HG03103 (cell line): ENCODE results near the gene CPED1.
"Not testable (repeated sequence)": the region's sequence is repeated elsewhere in the genome, so short reads cannot be mapped to it uniquely, and the experiment has no call there.

Source experiments
- ATAC-seq: cut with Tn5 transposase; IDR thresholded peaks from one replicate; pipeline ENCODE4 v1.9.1; 2021; ENCODE audit warnings: low read depth; ENCODE audit not compliant: unreplicated experiment

Gene CPED1

DNA sequence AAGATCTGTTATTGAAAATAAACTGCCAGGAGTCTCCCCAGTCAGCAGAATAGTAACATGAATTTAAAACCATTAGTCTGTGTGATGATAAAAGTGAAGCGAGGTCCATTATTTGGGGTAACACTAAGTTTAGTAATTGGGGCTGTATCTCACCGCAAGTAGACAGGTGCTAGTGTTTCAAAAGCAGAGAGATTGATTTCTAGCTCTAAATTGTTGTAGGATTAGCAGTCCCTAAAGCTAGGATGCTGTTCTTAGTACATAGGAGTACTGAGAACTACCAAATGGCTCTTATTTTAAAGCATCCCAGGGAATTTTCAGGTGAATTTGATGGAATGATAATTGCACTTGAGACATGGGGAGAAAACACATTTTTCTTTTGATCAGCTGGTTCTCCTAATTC lies 70.5 kb downstream of the CPED1 start:
- ATAC-seq: no peak

DNA sequence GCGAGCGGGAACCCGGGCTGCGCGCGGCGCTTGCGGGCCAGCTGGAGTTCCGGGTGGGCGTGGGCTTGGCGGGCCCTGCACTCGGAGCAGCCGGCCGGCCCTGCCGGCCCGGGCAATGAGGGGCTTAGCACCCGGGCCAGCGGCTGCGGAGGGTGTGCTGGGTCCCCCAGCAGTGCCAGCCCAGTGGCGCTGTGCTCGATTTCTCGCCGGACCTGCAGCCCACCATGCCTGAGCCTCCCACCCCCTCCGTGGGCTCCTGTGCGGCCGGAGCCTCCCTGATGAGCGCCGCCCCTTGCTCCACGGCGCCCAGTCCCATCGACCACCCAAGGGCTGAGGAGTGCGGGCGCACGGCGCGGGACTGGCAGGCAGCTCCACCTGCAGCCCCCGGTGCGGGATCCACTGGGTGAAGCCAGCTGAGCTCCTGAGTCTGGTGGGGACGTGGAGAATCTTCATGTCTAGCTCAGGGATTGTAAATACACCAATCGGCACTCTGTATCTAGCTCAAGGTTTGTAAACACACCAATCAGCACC lies 71.5 kb downstream of the CPED1 start:
- ATAC-seq: not testable (repeated sequence)

- no peak for ATAC-seq
These were observed 73.4 kb downstream of the CPED1 start for GRCh38 chr7:121061677-121062582.

DNA sequence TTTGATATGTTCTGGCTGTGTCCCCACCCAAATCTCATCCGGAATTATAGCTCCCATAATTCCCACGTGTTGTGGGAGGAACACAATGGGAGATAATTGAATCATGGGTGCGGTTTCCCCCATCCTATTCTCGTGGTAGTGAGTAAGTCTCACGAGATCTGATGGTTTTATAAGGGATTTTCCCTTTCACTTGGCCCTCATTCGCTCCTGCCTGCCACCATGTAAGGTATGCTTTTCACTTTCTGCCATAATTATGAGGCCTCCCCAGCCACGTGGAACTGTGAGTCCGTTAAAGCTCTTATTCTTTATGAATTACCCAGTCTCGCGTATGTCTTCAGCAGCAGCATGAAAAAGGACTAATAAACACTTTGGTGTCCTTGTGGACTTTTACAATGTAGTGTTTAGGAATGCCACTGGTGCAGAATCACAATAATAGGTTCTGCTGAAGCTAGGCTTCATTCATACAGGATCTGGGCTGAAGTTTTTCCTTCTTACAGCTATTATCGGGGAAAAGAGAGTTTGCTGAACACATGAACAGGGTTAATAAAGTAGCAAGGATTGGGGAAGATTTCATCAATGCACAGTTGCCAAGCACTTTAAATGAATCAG lies 74.3 kb downstream of the CPED1 start:
- ATAC-seq: no peak

DNA sequence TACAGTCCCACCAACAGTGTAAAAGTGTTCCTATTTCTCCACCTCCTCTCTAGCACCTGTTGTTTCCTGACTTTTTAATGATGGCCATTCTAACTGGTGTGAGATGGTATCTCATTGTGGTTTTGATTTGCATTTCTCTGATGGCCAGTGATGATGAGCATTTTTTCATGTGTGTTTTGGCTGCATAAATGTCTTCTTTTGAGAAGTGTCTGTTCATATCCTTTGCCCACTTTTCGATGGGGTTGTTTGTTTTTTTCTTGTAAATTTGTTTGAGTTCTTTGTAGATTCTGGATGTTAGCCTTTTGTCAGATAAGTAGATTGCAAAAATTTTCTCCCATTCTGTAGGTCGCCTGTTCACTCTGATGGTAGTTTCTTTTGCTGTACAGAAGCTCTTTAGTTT lies 79.2 kb downstream of the CPED1 start:
- not testable (repeated sequence) for ATAC-seq

DNA sequence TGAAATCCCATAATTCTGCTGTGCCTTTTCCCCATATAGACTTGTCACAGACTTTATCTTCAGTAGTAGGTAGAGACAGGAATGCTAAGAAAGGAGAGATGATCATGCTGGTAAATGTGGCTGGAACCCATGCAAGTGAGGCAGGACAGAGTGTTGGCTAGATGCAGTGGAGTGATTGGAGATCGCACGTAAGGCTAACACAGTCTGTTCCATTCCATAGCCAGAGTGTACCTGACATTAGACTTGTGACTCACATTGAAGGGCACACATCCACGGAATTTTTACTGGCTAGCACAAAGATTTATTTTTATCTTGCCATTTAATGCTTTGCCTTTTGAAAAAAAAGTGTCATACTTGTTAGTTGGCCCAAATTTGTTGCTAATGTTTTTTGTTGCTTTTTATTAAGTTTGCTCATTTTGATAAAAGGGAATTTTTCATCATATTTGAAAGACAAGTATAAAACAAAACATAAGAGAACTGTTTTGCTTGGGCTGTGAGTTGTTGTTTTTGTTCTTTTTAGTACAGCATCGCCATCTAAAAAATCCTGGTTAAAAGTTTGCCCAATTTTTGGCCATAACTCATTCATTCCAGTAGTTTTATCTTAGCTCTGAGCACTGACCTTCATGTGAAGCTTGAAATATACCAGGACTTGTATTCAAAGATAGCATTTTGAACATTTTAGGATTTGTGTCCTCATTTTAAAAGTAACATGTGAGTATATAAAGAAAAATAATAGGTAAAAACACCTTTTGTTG lies 81.0 kb downstream of the CPED1 start:
- no peak for ATAC-seq

- no peak for ATAC-seq
These were observed 82.6 kb downstream of the CPED1 start for GRCh38 chr7:121071132-121071531.

- no peak for ATAC-seq
These were observed 83.2 kb downstream of the CPED1 start for GRCh38 chr7:121071662-121072061.

DNA sequence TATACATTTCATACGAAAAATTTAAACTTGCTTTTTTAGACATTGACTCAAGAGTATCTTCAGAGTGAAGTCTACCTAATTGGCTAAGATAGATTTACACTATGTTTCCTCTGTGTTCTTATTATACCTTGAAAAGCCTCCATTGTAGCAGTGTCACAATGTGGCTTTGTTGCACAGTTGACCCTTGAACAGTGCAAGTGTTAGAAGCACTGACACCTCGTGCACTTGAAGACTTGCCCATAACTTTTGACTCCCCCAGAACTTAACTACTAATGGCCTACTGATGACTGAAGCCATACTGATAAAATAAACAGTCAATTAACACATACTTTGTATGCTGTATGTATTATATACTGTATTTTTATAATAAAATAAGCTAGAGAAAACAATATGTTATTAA lies 84.3 kb downstream of the CPED1 start:
- ATAC-seq: no peak

DNA sequence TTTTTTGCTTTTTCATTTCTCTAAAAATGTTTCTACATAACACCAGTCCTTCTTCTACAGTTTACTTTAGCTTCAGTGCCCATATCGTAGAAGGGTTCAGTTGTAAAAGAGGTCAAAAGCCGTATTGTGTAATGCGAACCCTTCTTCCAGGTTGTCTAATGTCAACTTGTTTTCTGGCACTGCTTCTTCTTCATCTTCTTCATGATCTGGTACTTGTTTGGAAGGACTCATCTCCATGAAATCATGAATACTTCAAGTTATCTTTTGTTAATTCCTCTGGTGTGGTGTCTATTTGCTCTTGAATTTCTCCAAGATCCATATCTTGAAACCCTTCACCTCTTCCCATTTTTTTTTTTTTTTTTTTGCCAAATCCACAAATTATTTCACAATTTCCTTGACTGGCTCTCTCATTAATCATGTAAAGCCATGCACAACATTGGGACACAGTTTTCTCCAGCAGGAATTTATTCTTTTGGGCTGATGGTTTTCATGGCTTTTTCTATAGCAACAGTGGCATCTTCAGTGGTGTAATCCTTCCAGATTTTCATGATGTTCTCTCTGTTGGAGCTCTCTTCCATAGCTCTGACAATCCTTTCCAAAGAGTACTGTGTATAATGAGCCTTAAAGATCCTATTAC lies 85.1 kb downstream of the CPED1 start:
- ATAC-seq: no peak

- not testable (repeated sequence) for ATAC-seq
These were observed 86.9 kb downstream of the CPED1 start for GRCh38 chr7:121075424-121075841.

GRCh38 chr7:121075952-121076349 lies 87.4 kb downstream of the CPED1 start:
- ATAC-seq: no peak

DNA sequence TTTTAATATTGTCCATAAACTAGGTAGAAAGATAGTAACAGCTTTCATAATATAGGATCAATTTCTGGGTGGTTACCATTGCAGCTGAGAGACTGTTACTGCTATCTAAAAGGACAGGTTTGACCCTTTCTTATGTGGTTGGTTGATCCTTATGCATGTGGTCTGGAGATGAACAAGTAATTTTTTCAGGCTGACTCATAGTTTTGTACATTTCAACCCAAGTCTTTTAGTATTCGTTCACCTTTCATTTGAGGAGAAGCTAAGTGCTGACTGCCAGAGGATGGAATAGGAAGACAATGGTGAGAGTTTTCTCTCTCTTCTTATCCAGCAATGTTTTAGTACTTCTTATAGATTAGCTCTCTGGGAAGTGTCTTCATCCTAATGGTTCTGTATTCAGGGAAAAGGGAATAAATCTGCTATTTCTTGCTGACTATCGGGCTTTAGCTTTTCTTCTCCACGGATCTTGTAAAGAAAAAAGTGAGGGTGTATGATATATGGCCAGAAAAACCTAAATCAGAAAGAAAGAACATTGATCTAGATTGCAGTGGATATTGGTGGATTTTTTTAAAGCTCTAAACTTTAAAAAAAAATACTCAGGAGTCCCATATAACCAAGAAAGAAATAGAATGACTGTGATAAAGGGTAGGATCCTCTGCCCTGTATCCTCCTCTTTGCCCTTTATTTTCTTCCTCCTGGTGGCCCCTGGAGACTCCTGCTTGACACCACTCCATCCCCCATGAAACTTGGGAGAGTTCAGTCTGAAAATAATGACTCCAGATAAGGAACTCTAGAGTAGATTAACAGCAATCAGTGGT lies 88.0 kb downstream of the CPED1 start:
- no peak for ATAC-seq

GRCh38 chr7:121077165-121077630 lies 88.7 kb downstream of the CPED1 start:
- ATAC-seq: no peak

DNA sequence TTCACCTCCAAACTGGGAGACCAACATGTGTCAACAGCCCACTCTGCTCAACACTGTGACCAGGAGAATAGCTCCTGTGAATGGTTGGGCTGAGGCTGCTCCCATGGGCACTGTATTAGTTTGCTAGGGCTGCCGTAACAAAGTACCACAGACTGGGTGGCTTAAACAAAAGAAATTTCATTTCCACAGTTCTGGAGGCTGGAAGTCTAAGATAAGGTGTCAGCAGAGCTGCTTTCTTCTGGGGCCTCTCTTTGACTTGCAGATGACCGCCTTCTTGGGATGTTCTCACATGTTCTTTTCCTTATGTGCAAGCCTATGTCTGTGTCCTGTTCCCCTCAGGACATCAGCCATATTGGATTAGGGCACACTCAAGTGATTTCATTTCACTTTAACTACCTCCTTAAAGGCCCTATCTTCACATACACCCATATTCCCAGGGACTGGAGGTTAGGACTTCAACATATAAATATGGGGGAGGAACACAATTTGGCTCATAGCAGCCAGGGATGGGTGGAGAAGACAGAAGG lies 90.3 kb downstream of the CPED1 start:
- ATAC-seq: no peak

GRCh38 chr7:121079425-121080169 lies 91.1 kb downstream of the CPED1 start:
- ATAC-seq: no peak

DNA sequence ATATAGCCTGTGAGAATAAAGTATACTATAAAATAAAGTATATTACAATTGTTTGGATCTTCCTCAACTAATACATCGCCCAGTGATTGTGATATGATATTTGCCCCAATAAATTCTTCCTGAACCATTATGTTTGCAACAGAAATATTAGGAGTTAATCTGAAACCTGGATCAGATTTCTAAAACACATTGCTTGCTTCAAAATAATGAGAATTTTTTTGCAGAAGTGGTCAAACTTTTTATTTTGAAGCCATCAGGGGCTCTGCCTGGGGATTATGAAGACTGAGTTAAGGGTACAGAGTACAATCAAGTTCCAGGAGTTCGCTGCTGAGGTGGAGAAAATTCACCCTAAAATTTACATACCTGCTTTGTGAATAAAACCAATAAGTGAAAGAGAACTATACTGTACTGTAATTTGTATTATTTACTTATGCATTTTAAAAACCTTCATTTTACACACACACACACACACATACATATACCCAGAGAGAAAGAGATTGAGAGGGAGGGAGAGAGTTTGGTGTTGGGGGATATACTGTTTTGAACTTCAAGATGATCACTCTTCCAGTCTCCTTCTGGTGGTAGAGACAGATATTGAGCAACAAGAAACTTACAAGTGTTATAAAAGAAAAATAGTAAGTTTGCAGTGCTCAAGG lies 91.9 kb downstream of the CPED1 start:
- no peak for ATAC-seq

GRCh38 chr7:121080913-121081326 lies 92.4 kb downstream of the CPED1 start:
- ATAC-seq: no peak
